ENCODE measurements around the gene NPPA. TPM values are rescaled to one million over a fixed set of nuclear protein-coding genes. Genes with fewer than 3 reads are reported as not detected.

Gene NPPA
- total RNA-seq, 4 donors from 2014 or later = not detected

GRCh38 chr1:11868331-11868980 is 20.9 kb upstream of the NPPA start:
- no peaks in the 10 kb centered on the region for H3K36me3 ChIP-seq
- intact Hi-C loops (cut with DNase I; ENCODE audit: low total_unique reads) = no loop called here
- no peaks in the 10 kb centered on the region for H3K27me3 ChIP-seq
- no peaks in the 10 kb centered on the region for H3K4me1 ChIP-seq
- H3K27ac ChIP-seq = no peak overlapping the region
- H3K9me3 ChIP-seq = no peaks in the 10 kb centered on the region
- no peak overlapping the region for H3K4me3 ChIP-seq
- no peak for DNase-seq
- TF ChIP-seq POLR2A (IDR thresholded peaks at IDR 0.05) = no peak
- no peak for TF ChIP-seq CTCF (IDR thresholded peaks at IDR 0.05)

DNA sequence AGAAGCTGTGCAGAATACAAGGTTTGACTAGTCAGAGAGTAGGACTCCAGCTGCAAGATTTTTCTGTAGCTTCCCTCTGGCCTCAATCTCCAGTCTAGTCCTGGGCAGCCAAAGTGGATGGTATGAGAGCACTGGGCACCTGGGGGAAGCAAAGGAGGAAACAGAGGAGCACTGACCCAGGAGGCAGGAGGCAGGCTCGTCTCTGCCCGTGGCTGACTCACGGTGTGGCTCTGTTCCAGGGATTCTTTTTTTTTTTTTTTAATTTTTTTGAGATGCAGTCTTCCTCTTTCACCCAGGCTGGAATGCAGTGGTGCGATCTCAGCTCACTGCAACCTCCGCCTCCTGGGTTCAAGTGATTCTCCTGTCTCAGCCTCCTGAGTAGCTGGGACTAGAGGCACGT is 15.3 kb upstream of the NPPA start:
- intact Hi-C loops (cut with DNase I; ENCODE audit: low total_unique reads) = no loop called here
- Histone ChIP-seq H3K27ac (no peak overlapping the region), H3K4me3 (no peak overlapping the region), H3K9me3 (no peaks in the 10 kb centered on the region), H3K36me3 (no peaks in the 10 kb centered on the region), H3K4me1 (no peaks in the 10 kb centered on the region), H3K27me3 (peaks cover 3 to 17% of the 10 kb centered on the region in 2 donors)
- DNase-seq = no peak
- no peak for TF ChIP-seq CTCF (IDR thresholded peaks at IDR 0.05)
- no peak for TF ChIP-seq POLR2A (IDR thresholded peaks at IDR 0.05)

DNA sequence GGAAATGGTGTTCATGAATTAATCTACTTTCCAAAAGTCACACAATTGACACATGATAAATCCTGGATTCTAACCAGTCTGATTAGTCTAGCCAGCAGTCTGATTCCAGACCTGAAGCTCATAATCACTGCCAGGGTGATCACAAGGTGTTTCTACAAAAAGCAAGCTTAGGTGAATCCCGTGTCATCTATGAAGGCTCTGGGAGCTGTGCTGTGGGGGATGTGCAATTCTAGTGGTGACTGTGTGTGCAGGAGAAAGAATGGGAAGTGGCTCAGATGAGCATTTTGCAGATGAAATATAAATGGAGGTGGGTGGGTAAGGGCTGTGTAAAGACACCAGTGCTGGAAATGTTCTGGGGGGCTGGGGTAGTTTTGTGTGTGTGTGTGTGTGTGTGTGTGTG is 13.0 kb upstream of the NPPA start:
- H3K27me3 ChIP-seq = peaks cover 3 to 17% of the 10 kb centered on the region in 2 donors
- intact Hi-C loops (cut with DNase I; ENCODE audit: low total_unique reads) = no loop called here

DNA sequence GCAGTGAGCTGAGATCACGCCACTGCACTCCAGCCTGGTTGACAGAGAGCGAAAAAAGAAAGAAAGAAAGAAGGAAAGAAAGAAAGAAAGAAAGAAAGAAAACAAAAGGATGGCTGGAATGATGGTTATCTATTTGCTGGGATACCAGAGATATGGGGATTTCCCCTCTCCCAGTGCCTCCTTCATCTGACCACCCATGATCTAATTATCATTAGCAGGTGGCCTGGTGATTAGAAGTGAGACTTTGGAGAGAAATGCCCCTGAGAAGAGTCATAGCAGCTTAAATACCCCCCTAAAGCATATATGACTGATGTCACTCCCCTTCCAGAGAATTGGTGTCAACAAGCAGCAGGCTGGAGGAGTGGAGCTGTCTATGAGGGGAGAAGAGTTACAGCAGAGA is 12.5 kb upstream of the NPPA start:
- Histone ChIP-seq H3K36me3 (no peaks in the 10 kb centered on the region), H3K27me3 (peaks cover 3 to 17% of the 10 kb centered on the region in 2 donors), H3K9me3 (no peaks in the 10 kb centered on the region), H3K4me1 (no peaks in the 10 kb centered on the region), H3K27ac (no peak overlapping the region), H3K4me3 (no peak overlapping the region)
- DNase-seq = no peak
- intact Hi-C loops (cut with DNase I; ENCODE audit: low total_unique reads) = no loop called here
- TF ChIP-seq POLR2A (IDR thresholded peaks at IDR 0.05) (no peak), CTCF (IDR thresholded peaks at IDR 0.05) (no peak)

More for the DNA sequence above, 13.0 kb upstream of the NPPA start:
- Histone ChIP-seq H3K9me3 (no peaks in the 10 kb centered on the region), H3K36me3 (no peaks in the 10 kb centered on the region), H3K27ac (no peak overlapping the region), H3K4me1 (no peaks in the 10 kb centered on the region), H3K4me3 (no peak overlapping the region)
- DNase-seq = no peak
- TF ChIP-seq POLR2A (IDR thresholded peaks at IDR 0.05) = no peak

DNA sequence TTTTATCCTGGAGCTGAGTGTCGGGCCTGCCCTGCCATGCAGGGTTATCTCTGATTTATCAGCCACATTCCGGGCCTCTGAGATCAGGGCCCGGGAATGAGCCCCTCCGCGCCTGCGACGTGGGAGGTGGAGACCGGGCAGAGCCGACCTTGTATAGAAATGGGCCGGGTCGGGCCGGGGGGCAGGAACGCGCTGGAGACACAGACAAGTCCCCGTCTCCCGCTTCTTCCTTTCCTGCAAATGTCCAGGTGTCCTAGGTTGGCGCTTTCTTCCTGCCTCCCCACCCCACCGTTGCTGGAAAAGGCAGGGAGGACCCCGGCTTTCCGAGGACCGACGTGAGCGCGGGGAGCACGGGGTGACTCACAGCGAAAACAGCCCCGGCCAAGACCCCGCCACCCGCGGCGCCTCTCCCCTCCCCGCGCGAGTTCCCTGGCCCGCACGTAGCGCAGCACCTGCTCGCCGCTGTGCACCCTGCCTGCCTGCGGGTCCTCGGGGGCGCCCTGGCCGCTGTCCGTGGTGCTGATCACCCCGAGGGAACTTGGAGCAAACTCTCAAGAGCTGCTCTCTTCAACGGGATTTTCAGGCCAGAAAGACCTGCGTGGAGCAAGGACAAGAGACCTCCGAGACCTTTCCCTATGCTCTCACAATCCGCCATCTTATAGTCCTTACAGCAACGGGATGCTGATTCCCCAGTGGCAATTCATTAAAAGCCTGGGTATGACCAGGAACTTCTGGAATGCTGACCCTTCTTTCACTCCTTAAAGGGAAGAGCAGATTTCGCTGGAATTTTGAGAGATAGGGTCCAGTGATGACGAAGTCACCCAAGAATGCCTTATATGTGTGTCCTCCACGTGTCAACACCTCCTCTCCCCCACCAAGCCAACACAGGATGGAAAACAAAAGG is 11.6 kb upstream of the NPPA start:
- Histone ChIP-seq H3K27ac (no peak overlapping the region), H3K4me3 (no peak overlapping the region), H3K4me1 (no peaks in the 10 kb centered on the region), H3K9me3 (no peaks in the 10 kb centered on the region), H3K36me3 (no peaks in the 10 kb centered on the region), H3K27me3 (peaks cover 3 to 17% of the 10 kb centered on the region in 2 donors)
- intact Hi-C loops (cut with DNase I; ENCODE audit: low total_unique reads) = no loop called here
- peak; percentile 43 to 53 for DNase-seq
- TF ChIP-seq CTCF (IDR thresholded peaks at IDR 0.05) = peak in 2 of 4 experiments; percentile 19 to 22
- TF ChIP-seq POLR2A (IDR thresholded peaks at IDR 0.05) = no peak

All from uterus (tissue), 4 donors.